NOMO-1 treated with dmso at 0.1 percent for 144 hours (cell line): Measurements from ENCODE around the gene RNF121.

Experiments
- DNase-seq: peaks from one replicate; lab custom pipeline; 2025; ENCODE audit not compliant: unreplicated experiment; lab: John Stamatoyannopoulos, UW

Gene RNF121

GRCh38 chr11:71987521-71987920 is 58.7 kb downstream of the RNF121 start:
- DNase-seq = no peak

- no peak for DNase-seq
Observed at GRCh38 chr11:71988050-71988449, 59.2 kb downstream of the RNF121 start.

- DNase-seq = no peak
Observed at GRCh38 chr11:71990701-71991100, 61.9 kb downstream of the RNF121 start.

- peak; percentile 80 for DNase-seq
Observed at GRCh38 chr11:71991494-71991893, 62.6 kb downstream of the RNF121 start.

- DNase-seq = no peak
Observed at GRCh38 chr11:71992136-71992730, 63.4 kb downstream of the RNF121 start.

GRCh38 chr11:71994786-71995185 is 65.9 kb downstream of the RNF121 start:
- no peak for DNase-seq

- no peak for DNase-seq
Observed at GRCh38 chr11:71995726-71996291, 67.0 kb downstream of the RNF121 start.

GRCh38 chr11:71996517-71996916 is 67.7 kb downstream of the RNF121 start:
- DNase-seq = no peak

GRCh38 chr11:71996946-71997345 is 68.1 kb downstream of the RNF121 start:
- peak; percentile 8 for DNase-seq

- no peak for DNase-seq
Observed at GRCh38 chr11:71997594-71997993, 68.7 kb downstream of the RNF121 start.

- DNase-seq = no peak
Observed at GRCh38 chr11:71998061-71998460, 69.2 kb downstream of the RNF121 start.

GRCh38 chr11:71998649-71999310 is 69.9 kb downstream of the RNF121 start, which contains the start of gene IL18BP:
TSS of gene IL18BP (plus strand) at chr11:71998909. CDS start at chr11:71999985, 1,076 bp downstream.
- peak; percentile 47 for DNase-seq

- no peak for DNase-seq
Observed at GRCh38 chr11:71999362-71999761, 70.5 kb downstream of the RNF121 start.

- no peak for DNase-seq
Observed at GRCh38 chr11:71999798-72000197, 71.0 kb downstream of the RNF121 start.

GRCh38 chr11:72000202-72000867 is 71.5 kb downstream of the RNF121 start:
- DNase-seq = no peak

- DNase-seq = no peak
Observed at GRCh38 chr11:72001285-72001684, 72.4 kb downstream of the RNF121 start.

GRCh38 chr11:72001834-72002591 is 73.2 kb downstream of the RNF121 start:
- DNase-seq = no peak

- no peak for DNase-seq
Observed at GRCh38 chr11:72002841-72003775, 74.3 kb downstream of the RNF121 start.

GRCh38 chr11:72003776-72004171 is 74.9 kb downstream of the RNF121 start:
- no peak for DNase-seq
